HCT116 (cell line): ENCODE results near the gene RPL7L1.

Experiments used
- POLR2A ChIP-seq: IDR thresholded peaks from 2 replicates; pipeline ENCODE4 v1.7.0; 2011; ENCODE audit warnings: borderline replicate concordance; ENCODE audit not compliant: insufficient read depth, insufficient read length; ENCODE audit errors: extremely low read depth
- POLR2AphosphoS5 ChIP-seq: IDR thresholded peaks from 2 replicates; pipeline ENCODE4 v1.6.1; 2011; ENCODE audit warnings: mild to moderate bottlenecking, low read depth, low read length, moderate library complexity
- YY1 ChIP-seq: IDR thresholded peaks from 2 replicates; pipeline ENCODE4 v1.6.1; 2011; ENCODE audit warnings: low read length, low read depth, moderate library complexity, mild to moderate bottlenecking; ENCODE audit not compliant: insufficient replicate concordance; ENCODE audit errors: extremely low read depth
- TF ChIP-seq, protein P1 (sequence below), 3 experiments: fragments of 200-600 bp in 1 of 3; sonication (generic) in 1 of 3; IDR thresholded peaks in 2 of 3; conservative IDR thresholded peaks in 1 of 3; 2 replicates each; pipeline ENCODE4 v1.5.1; 2012 to 2017; ENCODE audit warnings: low read depth in 2 of 3, low read length in 2 of 3, antibody characterized with exemption in 1 of 3, borderline replicate concordance in 1 of 3, control low read depth in 1 of 3, mild to moderate bottlenecking in 1 of 3, mixed read lengths in 1 of 3, mixed run types in 1 of 3, moderate library complexity in 1 of 3; ENCODE audit not compliant: insufficient read depth in 1 of 3

DNA sequence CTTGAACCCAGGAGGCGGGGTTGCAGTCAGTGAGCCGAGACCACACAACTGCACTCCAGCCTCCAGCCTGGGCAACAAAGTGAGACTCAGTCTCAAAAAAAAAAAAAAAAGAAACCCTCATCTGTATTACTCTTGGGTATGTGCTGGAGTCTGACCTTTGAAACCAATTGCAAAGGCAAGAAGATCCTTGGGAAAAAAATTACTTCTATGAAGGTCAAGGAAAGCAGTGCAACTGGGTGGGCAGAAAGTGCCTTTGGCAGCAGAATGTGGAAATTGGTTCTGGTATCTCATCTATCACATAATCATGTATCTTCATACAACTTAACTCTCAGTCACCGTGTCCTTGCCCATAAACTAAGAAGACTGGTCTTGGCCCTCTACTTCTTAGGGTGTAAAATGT is 7.7 kb upstream of the RPL7L1 start:
- TF ChIP-seq POLR2A (no peak), YY1 (no peak), POLR2AphosphoS5 (no peak)
- TF ChIP-seq, protein P1, sequence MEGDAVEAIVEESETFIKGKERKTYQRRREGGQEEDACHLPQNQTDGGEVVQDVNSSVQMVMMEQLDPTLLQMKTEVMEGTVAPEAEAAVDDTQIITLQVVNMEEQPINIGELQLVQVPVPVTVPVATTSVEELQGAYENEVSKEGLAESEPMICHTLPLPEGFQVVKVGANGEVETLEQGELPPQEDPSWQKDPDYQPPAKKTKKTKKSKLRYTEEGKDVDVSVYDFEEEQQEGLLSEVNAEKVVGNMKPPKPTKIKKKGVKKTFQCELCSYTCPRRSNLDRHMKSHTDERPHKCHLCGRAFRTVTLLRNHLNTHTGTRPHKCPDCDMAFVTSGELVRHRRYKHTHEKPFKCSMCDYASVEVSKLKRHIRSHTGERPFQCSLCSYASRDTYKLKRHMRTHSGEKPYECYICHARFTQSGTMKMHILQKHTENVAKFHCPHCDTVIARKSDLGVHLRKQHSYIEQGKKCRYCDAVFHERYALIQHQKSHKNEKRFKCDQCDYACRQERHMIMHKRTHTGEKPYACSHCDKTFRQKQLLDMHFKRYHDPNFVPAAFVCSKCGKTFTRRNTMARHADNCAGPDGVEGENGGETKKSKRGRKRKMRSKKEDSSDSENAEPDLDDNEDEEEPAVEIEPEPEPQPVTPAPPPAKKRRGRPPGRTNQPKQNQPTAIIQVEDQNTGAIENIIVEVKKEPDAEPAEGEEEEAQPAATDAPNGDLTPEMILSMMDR (IDR thresholded peaks at IDR 0.05 in 2 of 3, conservative IDR thresholded peaks at IDR 0.05 in 1 of 3; ENCODE audit: borderline replicate concordance in 1 of 3, insufficient read depth in 1 of 3, low read depth in 2 of 3, low read length in 2 of 3), result no peak
